Measurements from ENCODE around the gene SBK1.
A peak's percentile ranks its signal among the peaks of the same experiment; 100 is the strongest.
"Not testable (repeated sequence)": the region's sequence is repeated elsewhere in the genome, so short reads cannot be mapped to it uniquely, and the experiment has no call there.

SBK1 gene

DNA sequence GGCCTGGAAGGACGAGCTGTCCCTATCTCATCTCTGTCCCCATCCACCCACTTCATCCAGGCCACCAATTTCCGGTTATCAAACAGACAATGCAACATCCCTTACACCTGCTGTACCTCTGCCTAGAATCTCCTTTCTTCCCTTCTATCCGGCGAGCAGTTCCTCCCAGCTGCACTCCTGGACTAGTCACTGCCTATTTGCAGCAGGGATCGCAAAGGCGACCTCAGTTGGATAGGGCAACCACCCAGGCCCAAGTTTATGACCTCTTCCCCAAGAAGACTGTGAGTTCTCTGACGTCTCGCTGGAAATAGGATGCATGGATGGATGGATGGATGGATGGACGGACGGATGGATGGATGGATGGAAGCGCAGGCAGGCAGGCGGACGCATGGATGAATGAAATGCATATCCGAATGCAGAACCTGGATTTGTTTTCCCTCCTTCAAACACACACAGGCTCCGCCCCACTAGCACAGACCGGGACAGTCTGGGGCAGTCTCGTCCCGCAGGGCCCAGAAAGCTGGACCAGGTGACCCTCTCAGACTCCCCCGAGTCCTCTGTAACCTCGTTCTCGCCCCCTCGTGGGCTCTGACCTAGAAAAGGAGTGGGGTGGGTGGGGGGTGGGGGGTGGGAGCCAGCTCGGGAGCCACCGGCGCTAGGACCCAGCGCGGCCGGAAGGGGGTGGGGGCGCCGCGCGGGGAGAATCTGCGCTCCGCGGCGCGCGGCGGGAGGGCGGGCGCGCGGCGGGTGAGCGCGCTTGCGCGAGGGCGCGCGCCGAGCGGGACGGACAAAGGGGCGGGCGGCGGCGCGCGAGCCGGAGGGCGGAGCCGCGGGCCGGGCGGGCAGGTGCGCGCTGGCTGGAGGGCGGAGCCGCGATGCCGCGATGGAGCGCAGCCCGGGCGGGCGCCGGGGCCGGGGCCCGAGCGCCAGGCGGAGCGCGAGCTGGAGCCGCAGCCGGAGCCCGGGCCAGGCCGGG is at the start of gene SBK1:
TSS of gene SBK1 (plus strand) at position 875 of the 976 bp plus-strand sequence. CDS start 24,867 bp downstream, outside the sequence.
- peak; percentile 81 for DNase-seq

DNA sequence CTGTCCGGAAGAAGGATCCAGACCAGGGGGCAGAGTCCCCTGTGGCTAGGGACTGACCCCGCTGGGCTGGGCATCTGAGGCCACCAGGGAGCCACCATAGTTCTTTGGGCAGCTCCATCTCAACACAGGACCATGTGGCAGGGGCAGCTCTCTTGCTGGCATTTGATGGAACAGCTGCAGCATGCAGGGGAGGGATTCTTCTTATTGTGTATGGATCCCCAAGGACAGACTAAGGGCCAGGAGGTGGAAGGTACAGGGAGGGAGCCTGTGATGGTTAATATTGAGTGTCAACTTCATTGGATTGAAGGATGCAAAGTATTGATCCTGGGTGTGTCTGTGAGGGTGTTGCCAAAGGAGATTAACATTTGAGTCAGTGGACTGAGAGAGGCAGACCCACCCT is 42.8 kb upstream of the SBK1 start:
- not testable (repeated sequence) for DNase-seq

DNA sequence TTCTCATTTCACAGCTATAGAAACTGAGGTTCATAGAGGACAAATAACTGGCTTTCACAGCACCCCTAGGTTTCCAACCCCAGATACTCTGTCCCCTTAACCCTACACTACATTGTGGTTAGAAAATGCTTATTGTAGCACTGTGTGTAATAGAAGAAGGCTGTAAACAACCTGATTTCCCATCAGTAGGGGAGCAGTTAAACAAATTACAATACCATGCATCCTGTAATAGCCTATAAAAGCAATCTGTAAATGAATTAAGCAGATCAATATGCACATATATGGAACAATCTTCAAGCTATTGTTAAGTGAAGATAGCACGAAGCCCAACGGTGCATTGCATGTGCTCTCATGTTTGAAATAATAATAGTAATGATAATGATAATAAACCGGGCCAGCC is 41.3 kb upstream of the SBK1 start:
- no peak for DNase-seq

DNA sequence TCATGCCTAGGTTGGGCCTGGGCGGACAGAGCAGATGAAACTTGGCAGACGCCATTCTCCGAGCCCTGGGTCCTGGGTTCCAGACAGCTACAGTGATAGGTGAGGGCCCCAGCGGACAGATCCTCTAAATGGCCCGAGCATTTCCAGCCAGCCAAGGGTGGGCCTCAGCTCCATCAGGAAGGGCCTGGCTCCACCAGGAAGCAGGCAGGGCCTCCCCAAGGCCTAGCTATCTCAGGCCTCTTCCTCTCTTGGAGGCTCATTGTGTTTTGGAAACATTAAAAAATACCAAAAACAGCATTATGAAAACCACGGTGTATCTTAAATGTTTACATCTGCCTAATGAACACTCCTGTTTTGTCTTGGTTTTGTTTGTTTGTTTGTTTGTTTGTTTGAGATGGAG is 38.2 kb upstream of the SBK1 start:
- no peak for DNase-seq

DNA sequence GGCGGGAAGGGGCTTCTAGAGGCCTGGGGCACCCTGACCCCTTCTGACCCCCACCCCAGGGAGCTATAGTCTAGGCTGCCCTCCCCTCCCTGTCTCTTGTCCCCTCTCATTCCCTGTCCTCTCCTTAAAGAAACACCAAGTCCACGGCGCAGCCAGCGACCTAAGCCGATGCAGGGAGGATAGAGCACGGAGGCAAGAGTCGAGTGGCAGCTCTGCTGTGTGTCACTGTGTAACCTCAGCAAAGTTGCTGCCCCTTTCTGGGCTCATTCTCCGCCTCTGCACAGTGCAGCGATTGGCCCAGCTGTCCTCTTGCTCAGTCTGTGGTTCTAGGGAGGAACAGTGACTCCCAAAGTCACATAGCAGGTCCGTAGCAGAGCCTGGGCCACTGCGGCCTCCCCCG is 36.5 kb upstream of the SBK1 start:
- no peak for DNase-seq

DNA sequence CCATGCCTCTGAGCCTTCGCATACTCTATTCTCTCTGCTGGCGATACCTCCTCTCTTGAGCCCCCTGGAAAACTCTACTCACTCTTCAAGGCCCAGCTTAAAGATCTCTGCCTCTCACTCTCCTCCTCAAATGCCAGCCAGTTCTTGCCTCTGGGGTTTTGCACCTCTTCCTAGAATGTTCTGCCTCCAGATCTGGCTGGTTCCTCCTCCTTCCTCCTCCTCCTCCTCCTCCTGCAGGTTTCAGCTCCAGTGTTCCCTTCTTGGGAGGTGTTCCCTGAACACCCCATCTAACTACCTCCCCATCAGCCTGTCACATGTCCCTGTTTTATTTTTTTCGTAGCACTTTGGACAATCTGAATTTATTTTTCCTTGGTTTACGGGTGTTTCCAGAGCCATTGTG is 35.1 kb upstream of the SBK1 start:
- DNase-seq: no peak

DNA sequence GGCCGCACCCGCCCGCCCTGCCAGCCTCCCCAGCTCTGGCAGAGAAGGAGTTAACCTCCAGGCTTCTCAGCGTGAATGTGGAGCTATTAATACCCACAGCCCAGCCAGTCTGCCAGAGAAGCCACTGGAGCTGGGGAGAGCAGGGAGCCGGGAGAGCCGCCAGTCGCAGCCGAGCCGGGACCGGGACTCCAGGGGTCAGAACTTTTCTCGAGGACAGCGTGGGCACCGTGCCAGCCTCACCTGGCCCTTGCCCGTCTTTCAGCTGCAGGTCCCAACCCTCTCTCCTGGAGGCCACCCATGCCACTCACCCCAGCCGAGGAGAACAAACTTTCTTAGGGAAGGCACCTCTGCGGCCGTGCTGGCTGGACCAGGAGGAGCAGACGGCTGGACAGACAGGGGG is 33.8 kb upstream of the SBK1 start:
- no peak for DNase-seq

DNA sequence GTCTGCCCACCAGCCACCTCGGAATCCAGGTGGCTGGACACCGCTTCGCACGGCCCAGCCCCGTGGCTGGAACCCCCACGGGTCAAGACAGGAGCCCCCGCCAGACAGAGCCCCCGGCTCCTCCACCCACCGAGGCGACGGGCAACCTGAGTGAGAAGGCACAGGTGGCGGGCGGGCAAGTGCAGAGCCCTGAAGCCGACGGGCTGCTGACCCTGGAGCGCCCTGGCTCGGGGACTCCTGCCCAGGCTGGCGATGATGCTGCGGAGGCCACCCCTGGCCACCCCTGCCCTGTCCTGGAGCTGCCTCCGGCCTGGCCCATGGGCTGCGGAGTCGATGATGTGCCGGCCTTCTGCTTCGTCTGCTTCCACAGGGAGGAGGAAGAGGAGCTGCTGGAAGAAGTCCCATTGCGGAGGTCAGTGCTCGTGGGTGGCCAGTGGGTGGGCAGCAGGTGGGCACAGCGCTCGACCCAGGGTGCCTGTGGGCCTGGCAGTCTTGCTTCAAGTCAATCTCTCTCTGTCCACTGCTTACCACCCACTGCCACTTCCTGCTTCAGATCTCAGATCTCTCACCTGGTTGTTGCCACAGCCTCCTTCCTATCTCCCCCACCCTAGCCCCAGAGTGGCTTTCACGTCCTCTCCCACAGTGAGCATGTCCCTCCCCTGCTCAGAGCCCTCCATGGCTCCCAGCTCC is 33.1 kb upstream of the SBK1 start:
- DNase-seq: no peak

DNA sequence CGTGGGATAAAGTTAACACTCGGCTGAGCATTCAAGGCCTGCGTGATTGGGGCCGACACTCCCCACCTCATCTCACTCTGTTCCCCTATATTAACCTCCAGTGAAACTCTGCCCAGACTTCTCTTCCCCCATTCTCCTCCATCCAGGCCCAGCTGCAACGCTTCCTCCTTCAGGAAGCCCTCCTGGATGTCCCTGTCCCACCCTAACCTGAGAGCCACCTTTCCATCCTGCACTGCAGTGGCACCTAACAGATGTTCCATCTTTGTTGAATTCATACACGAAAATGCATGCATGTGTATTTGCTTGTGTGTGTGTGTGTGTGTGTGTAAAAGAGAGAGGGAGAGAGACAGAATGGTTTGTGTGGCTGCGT is 32.6 kb upstream of the SBK1 start:
- no peak for DNase-seq

DNA sequence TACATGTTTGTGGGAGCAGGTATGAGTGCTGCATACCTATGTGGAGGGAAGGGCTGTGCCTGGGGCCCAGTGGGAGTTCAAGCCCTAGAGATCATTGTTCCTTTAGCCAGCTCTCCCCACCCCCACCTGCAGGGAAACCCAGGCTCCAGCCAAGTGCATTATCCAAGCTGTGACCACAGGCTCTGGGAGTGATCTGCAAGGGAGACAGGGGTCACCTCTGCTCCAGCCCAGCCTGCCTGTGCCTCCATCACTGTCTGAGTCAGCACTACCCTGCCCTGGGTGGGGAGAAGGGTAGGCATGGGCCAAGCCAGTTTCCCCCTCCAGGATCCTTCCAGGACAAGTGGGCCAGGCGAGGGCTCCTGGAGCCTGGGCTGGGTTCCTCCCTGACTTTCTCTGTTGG is 32.1 kb upstream of the SBK1 start:
- no peak for DNase-seq

DNA sequence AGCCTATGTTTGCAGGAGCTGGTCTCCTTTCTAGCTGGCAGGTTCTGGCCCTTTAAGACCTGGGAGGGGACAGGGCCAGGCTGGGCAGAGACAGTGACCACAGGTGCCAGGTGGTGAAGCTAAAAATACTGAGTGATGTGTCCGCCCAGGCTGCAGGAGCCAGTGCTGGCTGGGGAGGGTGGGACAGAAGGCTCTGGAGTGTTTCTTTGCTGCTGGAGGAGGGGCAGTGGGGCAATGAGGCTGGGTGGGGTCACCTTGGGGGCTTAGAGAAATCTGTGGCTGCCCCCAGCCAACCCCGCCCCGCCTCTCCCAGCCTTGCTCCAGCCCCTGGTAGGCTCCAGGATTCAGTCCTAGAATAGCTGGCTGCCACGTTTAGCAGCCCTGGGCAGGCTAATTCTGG is 30.4 kb upstream of the SBK1 start:
- DNase-seq: no peak

DNA sequence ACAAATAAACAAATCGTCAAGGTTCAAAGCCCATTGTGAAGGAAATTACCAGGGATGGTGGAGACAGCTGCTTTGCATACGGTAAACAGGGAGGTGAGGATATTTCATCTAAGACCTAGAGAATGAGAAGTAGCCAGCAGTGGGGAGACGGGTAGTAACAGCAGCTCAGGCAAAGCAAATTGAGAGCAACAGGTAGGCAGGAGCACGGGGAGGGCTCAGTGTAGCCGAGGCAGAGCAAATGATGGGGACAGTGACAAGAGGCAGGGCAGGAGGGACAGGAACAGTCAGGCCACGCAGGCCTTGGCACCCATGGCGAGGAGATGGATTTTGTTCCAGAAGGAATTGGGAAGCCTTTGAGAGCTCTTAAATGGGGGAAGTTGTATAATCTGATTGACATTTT is 29.0 kb upstream of the SBK1 start:
- DNase-seq: no peak

DNA sequence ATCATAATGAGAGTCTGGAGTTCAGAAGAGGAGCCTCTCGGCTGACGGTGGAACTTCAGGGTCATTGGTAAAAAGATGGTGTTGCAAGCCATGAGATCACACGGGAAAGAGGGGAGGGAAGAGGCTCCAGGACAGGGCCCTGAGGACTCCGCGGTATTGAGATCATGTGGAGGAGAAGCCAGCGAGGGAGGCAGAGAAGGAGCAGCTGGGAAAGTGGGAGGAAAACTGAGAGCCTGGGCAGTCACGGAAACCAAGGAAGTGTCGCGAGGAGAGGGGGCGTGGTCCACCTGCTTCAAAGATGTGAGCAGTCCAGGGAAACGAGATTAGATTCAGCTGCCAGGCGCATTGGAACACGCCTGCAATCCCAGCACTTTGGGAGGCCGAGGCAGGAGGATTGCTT is 27.7 kb upstream of the SBK1 start:
- no peak for DNase-seq

DNA sequence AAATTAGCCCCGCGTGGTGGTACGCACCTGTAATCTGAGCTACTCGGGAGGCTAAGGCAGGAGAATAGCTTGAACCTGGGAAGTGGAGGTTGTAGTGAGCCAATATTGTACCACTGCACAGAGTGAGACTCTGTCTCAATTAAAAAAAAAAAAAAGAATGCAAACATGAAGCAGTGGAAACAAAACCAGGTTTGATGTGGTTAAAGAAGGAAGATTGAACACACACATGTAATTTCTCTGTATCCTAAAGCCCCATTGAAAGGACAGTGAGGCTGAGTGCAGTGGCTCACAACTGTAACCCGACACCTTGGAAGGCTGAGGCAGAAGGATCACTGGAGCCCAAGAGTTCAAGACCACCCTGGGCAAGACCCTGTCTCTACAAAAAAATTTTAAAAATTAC is 26.5 kb upstream of the SBK1 start:
- DNase-seq: no peak

DNA sequence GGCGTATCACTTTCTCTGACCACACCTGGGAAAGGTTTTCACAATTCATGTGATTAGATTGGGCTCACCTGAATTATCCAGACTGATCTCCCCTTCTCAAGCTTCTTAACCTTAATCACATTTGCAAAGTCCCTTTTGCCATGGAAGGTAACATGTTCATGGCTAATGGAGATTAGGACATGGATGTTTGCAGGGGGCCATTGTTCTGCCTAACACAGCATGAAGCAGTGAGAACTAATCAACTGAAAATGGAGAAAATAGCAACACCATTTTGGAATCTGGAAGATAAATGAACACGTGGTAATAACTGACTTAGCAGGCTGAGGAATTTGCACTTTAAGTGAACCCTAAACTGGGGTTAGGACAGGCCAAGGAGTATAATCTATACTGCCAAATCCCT is 25.0 kb upstream of the SBK1 start:
- DNase-seq: no peak

DNA sequence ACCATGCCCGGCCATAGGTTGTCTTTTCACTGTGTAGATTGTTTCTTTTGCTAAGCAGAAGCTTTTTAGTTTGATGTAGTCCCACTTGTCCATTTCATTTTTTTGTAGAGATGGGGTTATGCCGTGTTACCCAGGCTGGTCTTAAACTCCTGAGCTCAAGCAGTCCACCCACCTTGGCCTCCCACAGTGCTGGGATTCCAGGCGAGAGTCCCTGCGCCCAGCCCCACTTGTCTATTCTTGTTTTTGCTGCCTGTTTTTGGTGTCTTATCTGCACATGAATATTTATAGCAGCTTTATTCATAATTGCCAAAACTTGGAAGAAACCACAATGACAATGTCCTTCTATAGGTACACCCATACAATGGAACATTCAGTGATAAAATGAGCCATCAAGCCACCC is 18.8 kb upstream of the SBK1 start:
- DNase-seq: no peak

DNA sequence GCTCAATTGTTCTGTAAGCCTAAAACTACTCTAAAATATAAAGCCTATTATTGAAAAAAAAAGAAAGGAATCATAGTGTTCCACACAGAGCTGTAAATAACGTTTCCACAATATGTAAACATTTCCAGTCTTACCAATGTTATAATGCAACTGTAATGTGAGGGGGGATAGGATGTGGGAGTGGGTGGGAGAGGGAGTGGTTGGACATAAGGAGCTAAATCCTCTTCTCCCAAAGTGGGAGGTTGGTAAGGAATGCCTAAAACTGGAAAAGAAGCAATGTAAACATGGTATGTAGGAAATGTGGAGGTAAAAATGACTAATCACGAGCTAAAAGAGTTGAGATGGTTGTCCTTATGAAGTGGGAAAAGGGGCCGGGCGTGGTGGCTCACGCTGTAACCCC is 17.6 kb upstream of the SBK1 start:
- no peak for DNase-seq

DNA sequence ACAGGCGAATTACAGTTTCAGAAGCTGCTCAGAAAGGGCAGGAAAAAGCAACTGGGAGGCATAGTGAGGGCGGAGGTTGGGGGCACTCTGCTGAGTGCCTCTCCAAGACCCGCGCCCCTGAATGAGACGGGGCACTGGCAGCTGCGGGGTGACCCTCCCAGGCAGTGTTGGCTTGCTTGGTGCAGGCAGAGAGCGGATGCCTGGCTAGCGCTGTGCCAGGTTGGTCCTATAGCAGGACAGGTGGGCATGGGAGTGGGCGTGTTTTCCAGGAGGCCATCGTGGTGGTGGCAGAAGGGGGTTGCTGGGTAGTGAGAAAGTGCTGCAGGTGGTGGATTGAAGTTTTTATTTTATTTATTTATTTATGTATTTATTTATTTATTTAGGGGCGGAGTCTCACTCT is 16.0 kb upstream of the SBK1 start:
- no peak for DNase-seq

DNA sequence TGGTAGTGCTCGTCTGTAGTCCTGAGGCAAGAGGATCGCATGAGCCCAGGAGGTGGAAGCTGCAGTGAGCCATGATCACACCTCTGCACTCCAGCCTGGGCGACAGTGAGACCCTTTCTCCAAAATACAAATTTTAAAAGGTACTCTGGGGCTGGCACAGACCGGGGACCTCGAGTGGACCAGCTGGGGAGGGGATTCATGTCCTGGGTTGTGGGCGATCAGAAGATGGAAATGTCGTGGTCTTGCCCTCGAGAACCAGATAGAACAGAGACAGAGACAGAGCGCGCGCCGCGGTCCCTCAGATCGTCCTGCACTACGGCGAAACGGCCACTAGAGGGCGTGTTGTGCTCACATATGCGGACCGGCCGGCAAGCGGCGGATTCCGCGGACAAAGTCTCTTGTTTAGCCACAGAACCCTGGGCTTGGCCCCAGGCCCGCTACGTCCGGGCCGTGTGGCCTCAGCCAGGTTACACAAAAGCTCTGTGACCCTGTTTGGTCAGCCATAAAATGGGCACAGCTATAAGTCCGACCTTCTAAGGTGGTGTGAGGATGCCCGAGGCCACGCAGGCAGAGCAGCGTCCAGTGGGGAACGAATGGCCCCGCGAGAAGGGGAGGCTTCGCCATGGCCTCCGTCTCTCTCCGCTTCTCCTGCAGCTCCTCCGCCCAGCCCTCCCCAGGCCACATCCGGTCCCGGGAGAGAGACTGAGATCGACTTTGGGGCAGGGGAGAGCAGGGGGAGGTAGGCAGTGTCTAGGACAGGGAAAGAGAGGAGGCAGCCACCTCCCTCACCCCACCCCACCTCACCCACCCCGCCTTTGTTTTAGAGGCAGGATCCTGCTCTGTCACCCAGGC is 14.6 kb upstream of the SBK1 start:
- peak; percentile 84 for DNase-seq

DNA sequence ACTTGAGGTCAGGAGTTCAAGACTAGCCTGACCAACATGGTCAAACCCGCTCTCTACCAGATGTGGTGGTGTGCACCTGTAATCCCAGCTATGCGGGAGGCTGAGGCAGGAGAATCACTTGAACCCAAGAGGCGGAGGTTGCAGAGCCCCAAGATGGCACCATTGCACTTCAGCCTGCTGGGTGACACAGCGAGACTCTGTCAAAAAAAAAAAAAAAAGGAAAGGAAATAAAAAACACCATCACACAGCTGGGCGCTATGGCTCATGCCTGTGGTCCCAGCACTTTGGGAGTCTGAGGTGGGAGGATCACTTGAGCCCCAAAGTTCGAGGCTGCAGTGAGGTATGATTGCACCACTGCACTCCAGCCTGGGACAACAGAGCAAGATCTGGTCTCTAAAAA is 13.3 kb upstream of the SBK1 start:
- DNase-seq: peak; percentile 41

DNA sequence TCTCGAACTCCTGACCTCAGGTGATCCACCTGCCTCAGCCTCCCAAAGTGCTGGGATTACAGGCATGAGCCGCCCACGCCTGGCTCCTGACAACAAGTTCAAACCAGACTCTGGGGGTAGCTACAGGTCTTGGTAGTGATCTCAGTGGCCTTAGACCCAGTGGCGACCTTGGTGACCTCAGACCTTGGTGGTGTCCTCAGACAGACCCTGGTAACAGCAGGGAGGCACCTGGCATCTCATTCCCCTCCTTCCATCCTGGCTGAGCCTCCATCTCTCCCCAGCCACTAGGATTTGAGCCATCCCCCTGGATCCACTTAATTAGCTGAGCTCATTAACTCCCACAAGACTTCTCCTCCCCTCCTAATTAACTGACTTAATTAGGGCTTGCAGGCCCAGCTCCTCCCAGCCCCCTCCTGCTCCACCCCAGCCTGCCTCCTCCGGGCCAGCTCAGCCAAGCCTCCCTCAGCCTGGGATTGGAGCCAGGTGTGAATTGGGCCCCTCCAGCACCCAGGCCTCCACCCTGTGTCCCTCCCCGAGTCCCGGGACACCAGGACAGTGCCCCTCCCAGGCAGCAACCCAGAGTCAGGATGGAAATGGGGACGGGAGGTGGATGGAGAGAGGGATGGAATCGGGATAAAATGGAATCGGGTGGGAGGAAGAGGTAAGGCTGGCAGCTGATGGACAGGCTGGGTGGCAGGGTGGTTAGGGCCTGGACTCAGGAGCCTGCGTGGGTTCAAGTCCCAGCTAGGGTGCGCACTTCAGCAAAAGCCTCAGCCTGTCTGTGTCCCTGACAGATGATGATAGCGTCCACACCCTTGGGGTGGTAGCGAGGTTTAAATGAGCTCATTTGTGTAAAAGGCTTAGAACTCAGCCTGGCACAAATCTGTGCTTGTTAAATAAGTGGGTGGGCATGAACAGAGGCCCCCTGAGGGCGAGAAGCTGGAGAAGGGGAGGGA is 11.2 kb upstream of the SBK1 start:
- no peak for DNase-seq

DNA sequence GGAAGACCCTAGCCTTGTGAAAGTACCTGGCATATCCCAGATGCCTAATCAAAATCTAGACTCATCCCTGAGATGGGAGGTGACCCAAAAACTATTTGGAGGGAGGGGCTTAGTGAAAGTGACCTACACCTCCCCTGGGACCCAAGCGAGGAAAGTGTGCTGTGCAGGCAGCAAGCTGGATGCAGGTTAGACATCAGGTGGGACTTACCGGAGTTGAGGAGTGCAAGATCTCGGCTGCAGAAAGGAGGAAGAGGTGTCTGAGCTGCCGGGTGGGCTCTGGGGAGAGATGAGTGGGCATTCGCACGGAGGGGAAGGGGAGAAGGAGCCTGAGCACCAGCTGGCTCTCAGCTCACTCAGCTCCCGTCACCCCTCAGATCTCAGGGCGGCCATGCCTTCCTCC is 10.3 kb upstream of the SBK1 start:
- no peak for DNase-seq

All from CD4-positive, alpha-beta T cell treated with Interleukin-4 for 4 hours (primary cell).